PFSK-1 (cell line): ENCODE results near the gene IQCE.

ENCODE experiments used
- FOXP2 ChIP-seq: optimal IDR thresholded peaks from 2 replicates; pipeline ENCODE3; 2011; ENCODE audit warnings: borderline replicate concordance, control low read depth, inconsistent platforms; ENCODE audit not compliant: insufficient read depth; ENCODE audit errors: extremely low read length, extremely low read depth
- POLR2AphosphoS5 ChIP-seq: IDR thresholded peaks from 2 replicates; pipeline ENCODE4 v1.6.1; 2012; ENCODE audit warnings: low read depth, mild to moderate bottlenecking, control low read depth, low read length, moderate library complexity
- REST ChIP-seq, 2 experiments: IDR thresholded peaks; 2 replicates each; pipeline versions ENCODE4 v1.6.1 to v1.8.0; 2011 to 2012; ENCODE audit warnings: low read depth in 2 of 2, low read length in 2 of 2, control low read depth in 1 of 2, inconsistent platforms in 1 of 2, mild to moderate bottlenecking in 1 of 2, moderate library complexity in 1 of 2; ENCODE audit not compliant: insufficient read depth in 1 of 2
- SIN3A ChIP-seq: IDR thresholded peaks from 2 replicates; pipeline ENCODE4 v1.6.1; 2012; ENCODE audit warnings: mild to moderate bottlenecking, low read length, moderate library complexity, borderline replicate concordance; ENCODE audit not compliant: insufficient read depth
- TAF1 ChIP-seq: IDR thresholded peaks from 2 replicates; pipeline ENCODE4 v1.6.1; 2012; ENCODE audit warnings: low read length, control low read depth, borderline replicate concordance; ENCODE audit not compliant: insufficient read depth

IQCE gene

GRCh38 chr7:2587134-2587533 lies 28.4 kb downstream of the IQCE start:
- TF ChIP-seq FOXP2 (no peak), REST (IDR thresholded peaks at IDR 0.05; ENCODE audit: insufficient read depth in 1 of 2, low read depth in 2 of 2, low read length in 2 of 2) (no peak), POLR2AphosphoS5 (no peak), TAF1 (no peak), SIN3A (no peak)

GRCh38 chr7:2587778-2588177 lies 29.0 kb downstream of the IQCE start:
- no peak for TF ChIP-seq FOXP2
- no peak for TF ChIP-seq SIN3A
- no peak for TF ChIP-seq POLR2AphosphoS5
- TF ChIP-seq TAF1 = no peak
- TF ChIP-seq REST (IDR thresholded peaks at IDR 0.05; ENCODE audit: insufficient read depth in 1 of 2, low read depth in 2 of 2, low read length in 2 of 2) = no peak

- TF ChIP-seq FOXP2 (no peak), POLR2AphosphoS5 (no peak), SIN3A (no peak)
These were observed 30.6 kb downstream of the IQCE start for GRCh38 chr7:2589341-2589740.

GRCh38 chr7:2592375-2592865 lies 33.6 kb downstream of the IQCE start:
- TF ChIP-seq TAF1 = no peak
- TF ChIP-seq REST (IDR thresholded peaks at IDR 0.05; ENCODE audit: insufficient read depth in 1 of 2, low read depth in 2 of 2, low read length in 2 of 2) = no peak
- no peak for TF ChIP-seq SIN3A
- TF ChIP-seq POLR2AphosphoS5 = no peak
- no peak for TF ChIP-seq FOXP2

GRCh38 chr7:2593036-2593727 lies 34.4 kb downstream of the IQCE start:
- no peak for TF ChIP-seq TAF1
- no peak for TF ChIP-seq FOXP2
- no peak for TF ChIP-seq REST (IDR thresholded peaks at IDR 0.05; ENCODE audit: insufficient read depth in 1 of 2, low read depth in 2 of 2, low read length in 2 of 2)
- TF ChIP-seq POLR2AphosphoS5 = no peak
- no peak for TF ChIP-seq SIN3A
